Raji (cell line): ENCODE results near the gene CCL28.

Experiments
- POLR2A ChIP-seq: IDR thresholded peaks from 2 replicates; pipeline ENCODE4 v1.6.1; 2011; ENCODE audit warnings: low read depth, low read length, control low read depth; ENCODE audit not compliant: insufficient read depth

CCL28 gene, protein sequence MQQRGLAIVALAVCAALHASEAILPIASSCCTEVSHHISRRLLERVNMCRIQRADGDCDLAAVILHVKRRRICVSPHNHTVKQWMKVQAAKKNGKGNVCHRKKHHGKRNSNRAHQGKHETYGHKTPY

DNA sequence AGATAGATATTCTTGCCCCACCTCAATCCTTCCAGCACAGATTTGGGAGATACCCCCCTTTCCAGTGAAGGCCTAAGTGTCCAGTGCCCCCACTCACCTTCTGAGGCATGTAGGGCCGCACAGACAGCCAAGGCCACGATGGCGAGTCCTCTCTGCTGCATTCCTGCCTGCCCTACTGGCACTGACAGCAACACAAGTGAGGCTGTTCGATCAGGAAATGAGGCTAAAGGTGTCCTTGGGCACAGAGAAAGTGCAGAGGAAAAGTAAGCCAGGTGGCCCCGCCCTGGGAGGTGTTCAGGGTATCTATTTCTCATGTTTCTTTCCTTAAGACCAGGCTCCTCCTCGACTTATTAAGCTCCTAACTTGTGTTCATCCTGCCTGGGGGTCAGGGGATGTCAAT, at the start of gene CCL28:
CCL28 (minus strand) TSS at position 236 of the 400 bp plus-strand sequence; CDS start at position 161, 75 bp downstream.
- TF ChIP-seq POLR2A: no peak

DNA sequence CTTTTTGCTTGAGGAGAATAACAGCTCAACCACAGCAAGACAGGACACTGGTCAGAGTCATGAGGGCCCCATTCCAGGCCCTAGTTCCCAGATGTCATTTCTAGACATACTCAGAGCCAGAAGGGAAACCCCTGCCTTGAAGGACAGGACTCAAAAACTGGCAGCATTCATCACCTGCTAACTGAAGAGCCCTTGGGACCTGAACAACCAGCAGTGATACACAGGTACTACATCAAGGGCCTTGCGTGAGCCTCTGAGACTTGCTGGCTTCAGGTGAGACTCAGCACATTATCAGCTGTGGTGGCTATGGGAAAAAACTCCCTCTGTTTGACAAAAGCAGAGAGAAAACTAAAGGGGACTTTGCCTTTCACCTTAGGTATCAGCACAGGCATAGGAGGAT, 48.9 kb upstream of the CCL28 start:
- TF ChIP-seq POLR2A: no peak

DNA sequence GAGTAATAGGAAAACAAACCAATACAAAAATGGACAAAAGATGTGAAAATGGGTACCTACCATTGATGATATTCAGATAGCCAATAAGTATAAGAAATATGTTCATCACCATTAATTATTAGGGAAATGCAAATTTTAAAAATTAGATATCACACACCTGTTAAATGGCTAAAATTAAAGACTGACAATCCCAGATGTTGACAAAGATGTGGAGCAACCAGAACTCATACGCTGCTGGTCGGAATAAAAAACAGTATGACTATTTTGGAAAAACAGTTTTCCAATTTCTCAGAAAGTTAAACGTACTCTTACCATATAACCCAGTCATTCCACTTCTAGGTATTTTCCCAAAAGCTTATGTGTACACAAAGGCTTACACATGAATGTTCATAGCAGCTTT, 44.4 kb upstream of the CCL28 start:
- no peak for TF ChIP-seq POLR2A

DNA sequence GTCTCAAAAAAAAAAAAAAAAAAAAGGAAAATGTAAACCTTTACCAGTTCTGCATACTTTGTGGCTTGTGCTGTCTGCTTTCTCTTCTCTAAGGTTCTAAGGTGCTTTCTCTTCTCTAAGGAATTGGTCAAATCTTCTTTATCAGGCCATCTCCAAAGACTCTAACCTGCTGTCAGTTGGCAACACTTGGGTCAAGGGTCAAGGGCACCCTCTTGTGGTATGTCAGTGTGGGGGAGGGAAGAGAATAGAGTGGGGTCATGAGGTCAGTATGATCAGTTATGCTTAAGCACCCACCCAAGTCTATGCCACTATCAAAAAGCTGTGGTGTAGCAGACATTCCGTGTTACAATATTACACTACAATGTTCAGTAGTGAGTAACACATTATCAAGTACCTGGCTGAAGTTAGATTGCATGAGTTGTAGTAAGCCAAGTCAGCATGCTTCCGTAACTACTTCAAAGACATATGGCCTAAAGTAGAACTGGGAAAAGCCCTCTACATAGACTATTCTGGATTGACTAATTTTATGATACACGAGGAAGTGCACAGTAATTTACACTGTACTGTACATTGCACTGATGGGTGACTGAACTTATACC, 25.0 kb upstream of the CCL28 start:
- no peak for TF ChIP-seq POLR2A

DNA sequence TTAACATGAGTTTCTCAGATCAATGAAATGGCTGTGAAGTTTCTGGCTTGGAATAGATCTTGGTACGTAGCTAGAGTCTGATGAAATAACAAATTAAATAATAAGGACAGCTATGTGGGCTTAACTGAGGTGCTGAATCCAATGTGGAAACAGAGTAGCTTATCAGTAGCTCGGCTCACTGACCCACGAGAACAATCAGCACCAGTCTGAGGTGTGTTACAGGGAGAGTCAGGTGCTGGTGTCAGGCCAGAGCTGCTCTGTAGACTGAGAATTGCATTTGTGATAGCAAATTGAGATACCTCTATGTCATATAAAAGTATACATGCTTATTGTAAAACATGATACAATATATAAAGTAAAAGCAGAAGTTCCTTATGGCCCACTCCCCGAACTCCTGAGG, 21.2 kb upstream of the CCL28 start:
- no peak for TF ChIP-seq POLR2A

DNA sequence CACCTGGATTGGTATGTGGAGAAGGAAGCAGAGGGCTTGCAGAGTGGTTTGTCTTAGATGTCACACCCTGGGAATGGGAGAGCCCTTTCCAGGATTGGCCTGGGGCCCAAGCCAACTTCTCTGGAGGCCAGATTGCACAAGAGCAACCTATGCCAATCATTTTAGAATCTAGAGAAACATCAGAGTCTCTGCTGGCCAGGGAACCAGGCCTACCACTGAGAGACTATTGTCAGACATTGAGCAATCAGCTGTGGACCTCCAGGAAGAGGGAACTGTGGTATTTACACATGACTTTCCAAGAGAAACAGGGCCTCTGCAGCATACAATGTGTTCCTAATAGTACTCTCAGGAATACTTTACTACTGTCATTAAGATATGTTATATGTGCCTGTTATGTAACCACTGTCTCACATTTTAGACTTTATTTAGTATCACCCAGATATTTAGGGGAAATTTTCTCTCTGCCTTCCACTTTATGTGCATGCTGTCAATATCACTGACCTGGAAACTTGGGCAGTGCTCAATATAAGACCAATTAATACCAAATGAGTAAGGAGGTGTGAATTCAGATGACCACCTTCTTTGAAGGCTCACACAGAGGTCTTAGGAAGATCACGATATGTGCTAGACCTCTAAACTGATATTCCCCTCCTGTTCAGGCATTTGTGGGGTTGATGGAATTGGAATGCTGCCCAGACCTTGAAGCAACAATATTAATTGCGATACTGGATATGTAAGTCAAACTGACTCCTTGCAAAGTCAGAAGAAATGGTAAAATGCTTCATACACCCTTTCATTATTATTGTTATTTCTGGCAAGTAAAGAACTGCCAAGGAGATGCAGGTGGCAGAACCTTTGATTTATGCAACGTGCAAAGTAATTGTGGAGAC, 20.5 kb upstream of the CCL28 start:
- no peak for TF ChIP-seq POLR2A

DNA sequence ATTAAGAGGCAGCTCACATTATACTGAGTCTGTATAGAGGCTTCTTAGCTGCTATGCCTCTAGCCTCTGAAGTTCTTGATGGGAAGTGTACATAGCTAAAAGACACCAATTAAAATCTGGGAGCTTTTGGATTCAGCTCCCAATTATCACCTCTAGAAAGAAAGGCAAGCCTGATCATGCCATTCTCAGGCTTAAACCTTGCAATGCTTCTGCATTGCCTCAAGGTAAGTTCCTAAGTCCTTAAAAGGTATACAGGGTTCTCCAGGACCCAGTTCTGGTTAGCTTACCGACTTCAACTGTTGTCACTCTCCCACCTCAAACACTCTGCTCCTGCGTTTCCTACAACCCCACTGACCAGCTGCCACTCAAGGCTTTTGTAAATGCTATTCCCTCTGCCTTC, 17.5 kb upstream of the CCL28 start:
- no peak for TF ChIP-seq POLR2A

DNA sequence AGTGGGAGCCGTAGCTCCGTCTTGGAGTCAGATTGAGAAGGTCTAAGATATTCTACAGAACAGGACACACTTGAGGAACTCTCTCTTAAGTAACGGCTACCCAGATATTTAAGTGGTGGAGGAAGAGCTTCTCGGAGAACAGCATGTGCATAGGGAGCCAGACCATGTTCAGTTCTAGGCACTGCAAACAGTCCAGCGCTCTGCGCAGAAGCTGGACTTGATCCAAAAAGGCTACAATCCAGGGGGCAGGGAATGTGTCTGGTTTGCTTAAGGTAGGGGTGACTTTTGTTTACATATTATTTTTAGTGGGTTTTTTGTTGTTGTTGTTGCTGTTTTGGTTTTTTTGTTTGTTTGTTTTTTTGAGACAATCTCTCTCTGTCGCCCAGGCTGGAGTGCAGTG, 16.8 kb upstream of the CCL28 start:
- no peak for TF ChIP-seq POLR2A

DNA sequence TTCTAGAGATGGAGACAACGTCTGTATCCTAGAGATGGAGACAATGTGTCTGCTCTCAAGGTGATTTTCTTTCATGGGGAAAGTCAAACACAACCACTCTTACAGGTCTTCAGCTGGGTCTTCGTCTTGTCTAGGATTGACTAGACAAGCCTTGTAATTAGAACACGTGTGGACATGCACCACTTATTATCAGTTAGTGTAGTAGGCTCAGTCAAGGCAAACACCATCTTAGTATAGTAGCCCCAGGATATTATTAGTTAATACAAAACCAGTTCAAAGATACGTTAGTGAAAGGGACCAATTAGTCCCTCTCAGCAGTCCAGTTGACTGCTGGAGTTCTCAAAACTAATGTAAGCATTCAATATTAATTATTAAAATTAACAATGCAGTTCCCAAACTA, 15.1 kb upstream of the CCL28 start:
- TF ChIP-seq POLR2A: no peak

DNA sequence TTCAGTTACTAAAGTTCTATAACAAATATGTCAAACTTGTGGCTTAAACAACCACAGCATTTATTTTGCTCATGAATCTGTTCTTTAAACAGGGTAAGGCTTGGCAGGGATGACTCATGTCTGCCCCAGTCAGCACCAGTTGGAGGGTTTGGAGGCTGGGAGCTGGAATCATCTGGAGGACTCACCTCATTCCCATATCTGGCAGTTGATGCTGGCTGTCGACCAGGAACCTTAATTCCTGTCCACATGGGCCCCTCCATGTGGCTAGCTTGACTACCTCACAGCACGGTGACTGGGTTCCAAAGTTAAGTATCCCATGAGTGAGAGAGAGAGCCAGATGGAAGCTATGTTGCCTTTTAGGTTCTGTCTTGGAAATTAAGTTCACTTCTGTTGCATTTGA, 13.8 kb upstream of the CCL28 start:
- TF ChIP-seq POLR2A: no peak

DNA sequence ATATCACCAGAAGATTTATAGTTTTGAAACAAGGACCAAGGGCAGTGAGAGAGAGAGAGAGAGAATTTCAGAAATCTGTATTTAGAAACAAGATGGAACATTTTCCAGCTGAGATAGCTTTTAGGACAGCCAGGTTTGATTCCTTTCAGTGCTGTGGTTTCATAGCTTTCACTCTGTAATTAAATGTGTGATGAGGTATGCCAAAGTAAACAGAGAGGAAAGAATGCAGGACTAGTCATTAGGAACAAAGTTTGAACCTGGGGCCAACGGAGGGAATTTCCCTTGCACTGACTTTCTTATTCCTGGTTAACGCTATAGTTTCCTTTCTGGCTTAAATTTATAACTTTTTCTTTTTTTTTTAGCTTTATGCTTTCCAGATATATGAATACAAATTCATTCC, 10.0 kb upstream of the CCL28 start:
- TF ChIP-seq POLR2A: no peak

DNA sequence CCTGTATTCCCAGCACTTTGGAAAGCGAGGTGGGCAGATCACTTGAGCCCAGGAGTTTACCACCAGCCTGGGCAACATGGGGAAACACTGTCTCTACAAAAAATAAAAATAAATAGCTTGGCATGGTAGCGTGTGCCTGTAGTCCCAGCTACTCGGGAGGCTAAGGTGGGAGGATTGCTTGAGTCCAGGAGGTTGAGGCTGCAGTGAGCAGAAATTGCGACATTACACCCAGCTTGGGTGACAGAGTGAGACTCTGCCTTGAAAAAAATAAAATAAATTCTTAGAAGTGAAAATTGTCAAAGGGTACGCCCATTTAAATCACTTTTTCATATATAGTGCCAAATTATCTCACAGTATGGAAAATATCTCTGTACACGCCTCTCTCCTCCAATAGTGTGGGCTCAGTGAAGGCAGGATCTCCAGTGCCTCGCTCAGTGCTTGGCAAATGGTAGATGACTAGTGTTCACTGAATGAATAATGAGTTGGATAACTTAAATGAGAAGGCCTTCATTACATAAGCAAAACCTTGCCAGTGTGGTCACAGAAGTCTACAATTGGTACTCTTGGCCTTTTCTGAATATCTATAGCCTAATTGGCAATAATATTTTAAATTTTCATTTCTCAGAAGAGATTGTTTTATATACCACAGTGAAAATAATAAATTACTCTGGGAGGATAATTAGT, 9.4 kb upstream of the CCL28 start:
- no peak for TF ChIP-seq POLR2A

DNA sequence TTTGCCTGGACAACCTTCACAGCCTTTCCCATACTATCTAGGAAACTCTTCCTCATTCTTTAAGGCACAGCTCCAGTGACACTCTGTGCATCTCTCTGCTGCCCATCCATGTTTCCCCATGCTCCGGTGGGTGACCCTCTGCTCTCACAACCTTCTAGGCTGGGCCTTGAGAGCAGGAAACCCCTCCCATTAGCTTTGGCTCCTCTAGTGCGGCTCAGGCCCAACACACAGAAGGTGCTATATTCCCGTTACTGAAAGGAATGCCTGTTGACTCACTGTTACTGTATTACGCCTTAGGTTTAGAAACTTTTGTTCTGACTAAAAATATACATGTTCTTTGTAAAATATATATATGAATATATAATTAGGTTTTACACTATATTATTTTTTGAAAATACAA, 8.1 kb upstream of the CCL28 start:
- TF ChIP-seq POLR2A: no peak

DNA sequence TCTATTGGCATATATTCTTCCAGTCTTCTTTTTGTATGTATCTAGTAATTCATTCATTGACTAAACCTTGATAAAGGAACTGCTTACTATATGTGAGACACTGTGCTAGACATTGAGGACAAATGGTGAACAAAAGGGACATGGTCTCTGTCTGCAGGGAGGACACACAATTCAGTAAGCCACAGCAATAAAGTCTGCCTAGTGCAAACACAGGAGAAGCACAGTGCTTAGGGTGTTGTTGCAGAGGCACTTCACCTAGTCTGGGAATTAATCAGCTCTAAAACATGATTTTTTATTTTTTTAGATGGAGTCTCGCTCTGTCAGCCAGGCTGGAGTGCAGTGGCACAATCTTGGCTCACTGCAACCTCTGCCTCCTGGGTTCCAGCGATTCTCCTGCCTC, 6.4 kb upstream of the CCL28 start:
- TF ChIP-seq POLR2A: no peak

DNA sequence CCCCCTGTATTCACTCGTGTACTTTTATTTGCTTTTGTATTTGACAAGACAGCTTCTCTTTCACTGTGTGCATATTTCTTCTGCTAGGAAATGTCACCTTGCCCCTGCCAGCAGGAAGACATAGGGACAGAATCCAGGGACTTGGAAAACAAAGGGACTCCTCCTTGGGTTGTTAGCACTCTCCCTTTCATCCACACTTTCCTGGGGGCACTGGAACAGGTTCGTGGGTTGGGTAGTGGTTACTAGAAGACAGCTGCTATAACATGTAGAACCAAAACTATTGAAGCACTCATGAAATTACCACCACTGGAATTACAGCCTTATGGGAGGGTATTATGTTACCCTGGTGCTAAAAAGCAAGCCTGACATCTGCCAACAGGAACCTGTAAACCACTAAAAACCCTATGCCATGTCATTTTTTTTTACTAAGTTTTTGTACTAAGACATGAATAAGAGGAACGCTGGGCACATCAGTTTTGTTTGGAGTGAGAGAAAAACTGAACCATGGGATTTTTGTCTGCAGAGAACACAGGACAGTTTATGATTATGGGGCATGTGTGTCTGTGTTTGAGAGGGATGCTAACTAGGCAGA, 4.7 kb upstream of the CCL28 start:
- TF ChIP-seq POLR2A: no peak
